ENCODE data around the gene NACC2. TPM values are rescaled to one million over a fixed set of nuclear protein-coding genes. Genes with fewer than 3 reads are reported as not detected.

Gene NACC2
- total RNA-seq, result 10 to 100 TPM in 4 of 5 donors, 1 to 10 TPM in 1; 9.5 to 69.2 (median 16.1) TPM
- 1 to 10 TPM; 4.1 to 7.0 (median 6.6) TPM for polyA plus RNA-seq
- long read RNA-seq, donor 1, full-length matches to known transcripts, result 5 of 5 reads
- long read RNA-seq, donor 1, partial matches to known transcripts, result 0 of 5 reads
- long read RNA-seq, donor 1, other reads (novel, unspliced or antisense), result 0 of 5 reads
- long read RNA-seq, donor 2, full-length matches to known transcripts, result 3 of 3 reads
- long read RNA-seq, donor 2, partial matches to known transcripts, result 0 of 3 reads
- long read RNA-seq, donor 2, other reads (novel, unspliced or antisense), result 0 of 3 reads
- long read RNA-seq, donor 3, result 0 reads
- long read RNA-seq, donor 4, result 0 reads
- long read RNA-seq, donor 5, full-length matches to known transcripts, result 2 of 2 reads
- long read RNA-seq, donor 5, partial matches to known transcripts, result 0 of 2 reads
- long read RNA-seq, donor 5, other reads (novel, unspliced or antisense), result 0 of 2 reads
- long read RNA-seq, donor 6, full-length matches to known transcripts, result 3 of 3 reads
- long read RNA-seq, donor 6, partial matches to known transcripts, result 0 of 3 reads
- long read RNA-seq, donor 6, other reads (novel, unspliced or antisense), result 0 of 3 reads
- long read RNA-seq, donor 7, full-length matches to known transcripts, result 6 of 6 reads
- long read RNA-seq, donor 7, partial matches to known transcripts, result 0 of 6 reads
- long read RNA-seq, donor 7, other reads (novel, unspliced or antisense), result 0 of 6 reads
- long read RNA-seq, donor 8, result 0 reads
- long read RNA-seq, donor 9, result 0 reads
- long read RNA-seq, donor 10, full-length matches to known transcripts, result 1 of 1 reads
- long read RNA-seq, donor 10, partial matches to known transcripts, result 0 of 1 reads
- long read RNA-seq, donor 10, other reads (novel, unspliced or antisense), result 0 of 1 reads

GRCh38 chr9:136095070-136096058, at the start of gene NACC2:
Gene NACC2 (minus strand): TSS chr9:136095289. CDS start chr9:136050521, 44,768 bp downstream.
- no peaks in the 10 kb centered on the region for H3K9me3 ChIP-seq
- intact Hi-C loops (cut with DNase I; ENCODE audit: low total_unique reads), result no loop called here

GRCh38 chr9:136144450-136144849, 49.4 kb upstream of the NACC2 start:
- peaks cover 0 to 6% (median 0%) of the 10 kb centered on the region in 4 donors for H3K4me1 ChIP-seq
- 84 to 88% (median 86%) methylated on average over 6 to 11 of the region's 11 CpGs for WGBS, 5 donors
- H3K9me3 ChIP-seq, result no peaks in the 10 kb centered on the region
- no peak for TF ChIP-seq CTCF (IDR thresholded peaks at IDR 0.05)
- TF ChIP-seq EP300 (IDR thresholded peaks at IDR 0.05), result no peak
- no peak for TF ChIP-seq POLR2A (IDR thresholded peaks at IDR 0.05)
- no peak for TF ChIP-seq POLR2AphosphoS5 (IDR thresholded peaks at IDR 0.05)
- intact Hi-C loops (cut with DNase I; ENCODE audit: low total_unique reads), result no loop called here
- DNase-seq, result no peak
- H3K27ac ChIP-seq, result no peak overlapping the region
- H3K4me3 ChIP-seq, result no peak overlapping the region
- no peaks in the 10 kb centered on the region for H3K36me3 ChIP-seq
- H3K27me3 ChIP-seq, result peaks cover 0 to 76% (median 28%) of the 10 kb centered on the region in 3 donors

More at GRCh38 chr9:136095070-136096058, at the start of gene NACC2:
- Histone ChIP-seq H3K36me3 (peaks cover 0 to 7% (median 2%) of the 10 kb centered on the region in 4 donors), H3K27ac (peak within 1 kb of the TSS; percentile 86 to 96 (median 94)), H3K4me3 (peak within 1 kb of the TSS; percentile 87 to 95 (median 90)), H3K4me1 (peaks cover 42 to 62% (median 49%) of the 10 kb centered on the region in 4 donors), H3K27me3 (peaks cover 0 to 20% (median 0%) of the 10 kb centered on the region in 3 donors)
- TF ChIP-seq POLR2A (IDR thresholded peaks at IDR 0.05), result no peak
- no peak for TF ChIP-seq CTCF (IDR thresholded peaks at IDR 0.05)
- TF ChIP-seq EP300 (IDR thresholded peaks at IDR 0.05), result no peak
- peak in 2 of 3 donors; percentile 37 to 74 for TF ChIP-seq POLR2AphosphoS5 (IDR thresholded peaks at IDR 0.05)
- 0 to 2% (median 1%) methylated on average over 19 to 141 of the region's 143 CpGs for WGBS, 5 donors
- DNase-seq, result peak; percentile 79 to 84

- 35 to 54% (median 41%) methylated on average over 5 to 16 of the region's 16 CpGs for WGBS, 5 donors
- no peak overlapping the region for H3K4me3 ChIP-seq
- H3K4me1 ChIP-seq, result peaks cover 0 to 6% (median 0%) of the 10 kb centered on the region in 4 donors
- intact Hi-C loops (cut with DNase I; ENCODE audit: low total_unique reads), result no loop called here
- DNase-seq, result peak in 1 of 2 donors; percentile 57
- peaks cover 0 to 76% (median 30%) of the 10 kb centered on the region in 3 donors for H3K27me3 ChIP-seq
- TF ChIP-seq EP300 (IDR thresholded peaks at IDR 0.05), result no peak
- TF ChIP-seq POLR2AphosphoS5 (IDR thresholded peaks at IDR 0.05), result no peak
- TF ChIP-seq CTCF (IDR thresholded peaks at IDR 0.05), result no peak
- TF ChIP-seq POLR2A (IDR thresholded peaks at IDR 0.05), result no peak
- H3K36me3 ChIP-seq, result no peaks in the 10 kb centered on the region
- H3K9me3 ChIP-seq, result no peaks in the 10 kb centered on the region
- no peak overlapping the region for H3K27ac ChIP-seq
Measured at GRCh38 chr9:136143215-136144001, 48.3 kb upstream of the NACC2 start.
